GM12878 (cell line): Measurements from ENCODE around the gene RGS19. TPM values are rescaled to one million over a fixed set of nuclear protein-coding genes. Genes with fewer than 3 reads are reported as not detected.

Experiments used
- EZH2 ChIP-seq: IDR thresholded peaks from 2 replicates; pipeline ENCODE4 v1.6.1; 2012; ENCODE audit warnings: low read depth, mild to moderate bottlenecking, control low read depth, inconsistent platforms, low read length, borderline replicate concordance; ENCODE audit not compliant: control insufficient read depth
- FOS ChIP-seq: IDR thresholded peaks from 3 replicates; pipeline ENCODE4 v1.6.1; 2011; ENCODE audit warnings: borderline replicate concordance; ENCODE audit not compliant: insufficient read length; ENCODE audit errors: extremely low read depth
- IRF5 ChIP-seq: fragments of 450-650 bp; IDR thresholded peaks from 2 replicates; pipeline ENCODE4 v1.6.1; 2017; ENCODE audit warnings: borderline replicate concordance
- NFYA ChIP-seq: IDR thresholded peaks from 2 replicates; pipeline ENCODE4 v1.6.1; 2011; ENCODE audit warnings: low read depth, mild to moderate bottlenecking, low read length, improper control_type of control experiment, borderline replicate concordance
- USF2 ChIP-seq: IDR thresholded peaks from 2 replicates; pipeline ENCODE4 v1.6.1; 2011; ENCODE audit warnings: low read depth, low read length, improper control_type of control experiment, borderline replicate concordance
- WRNIP1 ChIP-seq: IDR thresholded peaks from 2 replicates; pipeline ENCODE4 v1.6.1; 2011; ENCODE audit warnings: low read depth, low read length, improper control_type of control experiment, borderline replicate concordance
- ZSCAN29 ChIP-seq: fragments of 450-650 bp; IDR thresholded peaks from 2 replicates; pipeline ENCODE4 v1.6.1; 2017; ENCODE audit warnings: mild to moderate bottlenecking, moderate library complexity
- polyA plus RNA-seq, 11 experiments: library from polyadenylated mRNA; depleted of rRNA in 4 of 11; unstranded in 6 of 11; stranded (reverse) in 5 of 11; fragments of >200 nt; fragmentation: Nextera tagmentation in 4 of 11; fragmentation: Illumina TruSeq in 1 of 11; extraction: Ambion mirVana in 4 of 11; extraction: Trizol in 1 of 11; gene quantifications; 1 replicate in 1 of 11; 2 replicates in 10 of 11; pipeline versions ENCODE4 v1.2.1 to v1.2.3, GENCODE V29; 2011 to 2016; ENCODE audit warnings: inconsistent platforms in 2 of 11, missing spikeins in 2 of 11, low read depth in 1 of 11
- total RNA-seq, 4 experiments: library from RNA; depleted of rRNA in 3 of 4; stranded (reverse); fragments of >200 nt in 3 of 4; fragmentation: Illumina TruSeq in 1 of 4; extraction: Trizol in 1 of 4; gene quantifications; 2 replicates each; pipeline versions ENCODE4 v1.2.1 to v1.2.3, GENCODE V29; 2013 to 2021
- TF ChIP-seq, protein P1 (sequence below): IDR thresholded peaks from 2 replicates; pipeline ENCODE4 v1.6.1; 2011; ENCODE audit warnings: borderline replicate concordance, low read depth, mild to moderate bottlenecking, moderate library complexity, mixed read lengths, low read length; ENCODE audit not compliant: insufficient read depth; ENCODE audit errors: extremely low read length

Gene RGS19
- total and polyA plus RNA-seq, 10 of the 15 experiments (the other 5 are each of a cell fraction or from before 2014, with no cell fraction given), result 0.82 to 62.4 (median 39.8) TPM

DNA sequence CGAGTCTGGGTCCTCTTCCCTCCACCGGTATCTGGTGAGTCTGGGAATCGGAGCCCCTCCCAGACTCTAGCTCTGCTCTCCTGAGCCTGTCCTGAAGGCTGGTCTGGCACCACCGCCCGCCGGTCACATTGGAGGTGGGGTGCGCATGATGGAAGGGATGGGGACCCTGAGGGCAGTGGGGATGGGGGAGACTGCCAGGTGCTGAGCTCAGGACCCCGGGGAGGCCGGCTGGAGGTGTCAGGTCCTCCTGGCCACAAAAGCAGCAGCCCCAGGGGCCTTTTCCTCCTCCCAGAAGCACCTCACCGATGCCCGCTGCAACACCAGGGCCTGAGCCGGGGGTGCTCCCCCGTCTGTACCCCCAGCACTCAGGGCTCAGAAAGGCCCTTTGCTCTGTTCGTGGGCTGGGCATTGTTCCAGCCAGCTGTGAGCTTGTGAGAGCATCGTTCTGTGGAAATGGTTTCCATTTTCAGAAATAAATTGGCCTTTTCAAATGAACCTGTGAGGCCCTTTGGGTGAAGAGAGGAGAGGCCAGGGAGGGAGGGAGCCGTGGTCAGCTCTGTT lies 30.6 kb upstream of the RGS19 start (continued):
- TF ChIP-seq NFYA (no peak), WRNIP1 (no peak), USF2 (no peak), ZSCAN29 (no peak), FOS (no peak), EZH2 (no peak), IRF5 (no peak)
- TF ChIP-seq, protein P1, sequence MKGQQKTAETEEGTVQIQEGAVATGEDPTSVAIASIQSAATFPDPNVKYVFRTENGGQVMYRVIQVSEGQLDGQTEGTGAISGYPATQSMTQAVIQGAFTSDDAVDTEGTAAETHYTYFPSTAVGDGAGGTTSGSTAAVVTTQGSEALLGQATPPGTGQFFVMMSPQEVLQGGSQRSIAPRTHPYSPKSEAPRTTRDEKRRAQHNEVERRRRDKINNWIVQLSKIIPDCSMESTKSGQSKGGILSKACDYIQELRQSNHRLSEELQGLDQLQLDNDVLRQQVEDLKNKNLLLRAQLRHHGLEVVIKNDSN, result no peak
